HG03439 (cell line): ENCODE data around the gene KDM4C.

Experiments used
- ATAC-seq: cut with Tn5 transposase; IDR thresholded peaks from one replicate; pipeline ENCODE4 v1.9.1; 2021; ENCODE audit warnings: mild to moderate bottlenecking, moderate library complexity; ENCODE audit not compliant: unreplicated experiment

Gene KDM4C

GRCh38 chr9:7185612-7186011 is 427.8 kb downstream of the KDM4C start:
- no peak for ATAC-seq

DNA sequence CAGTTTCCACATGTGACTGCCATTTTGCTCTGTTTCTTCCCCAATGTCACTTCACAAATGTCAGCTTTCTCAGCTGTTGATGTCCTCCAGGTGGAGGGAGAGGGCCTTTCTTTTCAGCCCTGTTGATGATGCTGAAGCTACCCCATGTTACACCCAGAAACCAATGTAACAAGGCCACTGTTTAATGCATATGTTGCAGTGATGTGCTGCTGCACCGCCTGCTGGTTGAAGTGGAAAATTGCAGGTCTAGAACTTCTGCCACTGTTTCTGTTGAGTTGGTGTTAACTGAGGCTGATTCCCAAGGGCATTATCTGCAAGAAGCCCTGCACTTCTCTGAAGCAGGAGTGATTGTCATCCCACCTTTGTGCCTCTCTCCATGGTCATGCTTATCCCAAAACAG is 428.4 kb downstream of the KDM4C start:
- ATAC-seq, result no peak

DNA sequence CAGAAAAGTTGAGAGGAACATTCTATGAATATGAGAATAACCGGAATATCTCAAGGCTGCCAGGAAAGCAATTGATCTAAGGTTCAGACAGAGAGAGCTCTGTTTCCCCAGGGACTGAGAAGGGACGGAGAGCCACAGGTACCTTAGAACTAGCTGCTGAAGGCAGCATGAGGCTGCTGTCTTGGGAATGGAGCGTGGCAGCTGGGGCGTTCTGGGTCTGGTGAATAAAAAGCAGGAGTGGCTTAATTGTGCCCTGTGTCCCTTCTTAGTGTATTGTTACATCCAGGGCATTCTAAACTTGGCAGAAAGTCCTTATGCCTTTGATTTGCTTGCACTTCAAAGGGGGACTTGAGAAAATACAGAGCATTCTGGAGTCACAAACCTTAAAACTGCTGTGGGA is 434.5 kb downstream of the KDM4C start:
- no peak for ATAC-seq

GRCh38 chr9:7195526-7195925 is 437.8 kb downstream of the KDM4C start:
- no peak for ATAC-seq

DNA sequence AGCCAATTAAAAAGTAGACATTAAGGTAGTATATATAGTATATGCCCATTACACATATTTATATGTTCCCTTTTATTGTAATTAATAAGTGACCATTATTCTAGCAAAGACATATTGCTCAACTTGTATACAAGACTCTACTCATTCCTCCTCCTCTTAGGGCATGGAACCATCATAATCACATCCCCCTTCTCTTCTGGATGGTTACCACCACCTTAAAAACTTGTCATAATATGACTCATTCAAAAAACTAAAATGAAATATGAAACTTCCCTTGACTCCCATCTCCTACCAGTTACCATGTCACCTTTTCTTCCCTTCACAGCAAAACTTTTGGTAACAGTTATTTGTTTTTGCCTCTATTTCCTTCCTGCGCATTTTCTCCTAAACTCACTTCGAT is 438.7 kb downstream of the KDM4C start:
- no peak for ATAC-seq

GRCh38 chr9:7201196-7201595 is 443.4 kb downstream of the KDM4C start:
- no peak for ATAC-seq

GRCh38 chr9:7205806-7206205 is 448.0 kb downstream of the KDM4C start:
- no peak for ATAC-seq

DNA sequence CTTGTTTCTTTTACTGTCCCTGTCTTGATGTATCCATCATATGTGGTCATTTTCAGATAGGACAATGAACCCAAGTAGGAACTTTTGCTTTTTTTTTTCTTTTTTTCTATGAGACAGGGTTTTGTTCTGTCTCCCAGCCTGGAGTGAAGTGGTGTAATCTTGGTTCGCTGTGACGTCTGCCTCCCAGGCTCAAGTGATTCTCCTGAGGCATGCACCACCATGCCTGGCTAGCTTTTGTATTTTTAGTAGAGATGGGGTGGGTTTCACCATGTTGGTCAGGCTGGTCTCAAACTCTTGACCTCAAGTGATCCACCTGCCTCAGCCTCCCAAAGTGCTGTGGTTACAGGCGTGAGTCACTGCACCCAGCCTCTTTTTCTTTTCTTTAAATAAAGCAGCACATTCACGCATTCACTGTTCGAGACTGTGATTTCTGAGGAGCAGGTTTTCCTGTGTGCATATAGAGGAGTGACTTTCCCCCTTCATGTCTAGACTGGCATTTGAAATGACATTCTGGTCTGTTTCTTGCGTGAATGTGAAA is 448.5 kb downstream of the KDM4C start:
- ATAC-seq, result no peak

DNA sequence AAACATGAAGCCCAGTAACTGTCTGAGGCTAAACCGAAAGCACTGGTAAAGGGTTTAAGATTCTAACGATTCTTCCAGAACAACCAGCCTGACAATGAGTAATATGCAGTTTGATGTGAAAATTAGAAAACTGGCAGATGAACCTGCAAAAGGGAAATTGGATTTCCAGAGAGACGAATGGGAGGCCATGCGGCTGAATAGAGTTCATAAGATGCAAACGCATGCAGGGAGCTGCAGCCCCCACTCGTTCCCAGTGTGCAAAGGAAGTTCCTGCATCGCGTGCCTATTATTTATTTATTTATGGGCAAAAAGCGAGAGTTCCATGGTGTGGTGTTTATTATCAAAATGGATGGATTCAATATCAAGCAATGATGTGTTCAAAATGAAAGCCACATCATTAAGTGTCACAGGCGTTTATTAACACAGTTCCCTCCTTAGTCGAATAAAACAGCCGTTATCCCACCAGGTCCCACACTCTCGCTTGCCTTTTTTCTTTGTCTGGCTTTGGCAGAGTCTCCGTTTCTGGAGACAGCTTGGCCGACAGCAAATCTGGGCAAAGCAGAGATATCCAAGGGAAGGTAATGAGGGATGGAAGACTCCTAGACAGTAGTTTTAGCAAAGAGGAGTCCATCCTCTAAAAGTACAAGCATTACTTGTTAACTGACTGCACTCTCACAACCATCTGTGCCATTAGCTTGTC is 451.4 kb downstream of the KDM4C start:
- ATAC-seq, result no peak

DNA sequence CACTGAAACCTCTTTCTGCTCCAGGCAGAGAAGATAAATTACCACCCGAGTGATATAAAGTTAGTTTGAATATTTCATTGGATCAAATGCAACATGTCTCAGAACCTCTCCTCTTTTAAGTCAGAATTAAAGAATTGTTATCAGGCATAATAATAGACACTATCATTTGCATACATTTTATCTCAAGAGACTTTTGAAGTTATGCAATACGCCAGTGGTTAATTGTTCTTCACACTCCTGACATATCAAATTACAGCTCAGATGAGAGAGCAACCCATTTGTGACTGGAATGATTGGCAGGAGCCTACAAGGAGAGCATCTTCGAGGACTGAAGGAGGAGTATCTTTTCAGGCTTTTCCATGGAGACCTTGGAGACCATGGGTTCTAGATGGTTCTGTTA is 452.2 kb downstream of the KDM4C start:
- ATAC-seq, result no peak

GRCh38 chr9:7210854-7211637 is 453.3 kb downstream of the KDM4C start:
- ATAC-seq, result no peak

DNA sequence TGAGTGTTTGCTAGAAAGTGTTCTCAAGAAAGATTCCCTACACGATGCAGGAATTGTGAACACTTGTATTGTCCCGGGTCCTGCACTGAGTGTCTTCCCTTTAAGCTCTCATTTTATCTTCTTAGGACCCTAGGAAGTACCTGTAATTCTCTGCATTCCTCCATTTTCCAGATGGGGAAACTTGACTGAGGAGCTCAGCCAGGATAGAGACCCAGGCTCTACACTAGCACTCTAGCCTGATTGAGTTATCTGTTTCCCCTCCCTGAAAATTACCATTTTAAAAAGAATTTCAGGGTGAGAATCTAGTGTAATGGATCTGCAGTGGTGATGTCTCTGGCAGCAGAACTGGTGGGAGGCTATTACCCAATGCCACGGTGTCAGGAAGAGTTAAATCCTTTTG is 453.9 kb downstream of the KDM4C start:
- ATAC-seq, result no peak

DNA sequence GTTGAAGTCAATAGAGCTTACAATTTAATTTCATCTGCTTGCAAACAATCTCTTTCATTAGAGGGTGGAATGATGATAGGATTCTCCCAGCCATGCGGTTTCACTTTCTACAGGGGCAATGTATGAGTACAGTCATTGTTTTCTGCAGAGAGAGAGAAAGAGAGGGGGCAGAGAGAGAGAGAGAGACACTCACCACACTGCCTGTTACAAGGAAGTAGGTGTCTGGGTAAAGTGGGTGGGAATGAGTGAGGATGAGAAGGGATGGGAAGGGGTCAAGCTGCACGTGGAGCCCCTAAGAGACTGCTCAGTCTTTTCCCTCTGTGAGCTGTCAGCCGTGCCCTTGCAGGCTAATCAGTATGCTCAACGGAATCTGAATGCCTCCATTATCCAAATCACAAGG is 454.3 kb downstream of the KDM4C start:
- ATAC-seq, result no peak

DNA sequence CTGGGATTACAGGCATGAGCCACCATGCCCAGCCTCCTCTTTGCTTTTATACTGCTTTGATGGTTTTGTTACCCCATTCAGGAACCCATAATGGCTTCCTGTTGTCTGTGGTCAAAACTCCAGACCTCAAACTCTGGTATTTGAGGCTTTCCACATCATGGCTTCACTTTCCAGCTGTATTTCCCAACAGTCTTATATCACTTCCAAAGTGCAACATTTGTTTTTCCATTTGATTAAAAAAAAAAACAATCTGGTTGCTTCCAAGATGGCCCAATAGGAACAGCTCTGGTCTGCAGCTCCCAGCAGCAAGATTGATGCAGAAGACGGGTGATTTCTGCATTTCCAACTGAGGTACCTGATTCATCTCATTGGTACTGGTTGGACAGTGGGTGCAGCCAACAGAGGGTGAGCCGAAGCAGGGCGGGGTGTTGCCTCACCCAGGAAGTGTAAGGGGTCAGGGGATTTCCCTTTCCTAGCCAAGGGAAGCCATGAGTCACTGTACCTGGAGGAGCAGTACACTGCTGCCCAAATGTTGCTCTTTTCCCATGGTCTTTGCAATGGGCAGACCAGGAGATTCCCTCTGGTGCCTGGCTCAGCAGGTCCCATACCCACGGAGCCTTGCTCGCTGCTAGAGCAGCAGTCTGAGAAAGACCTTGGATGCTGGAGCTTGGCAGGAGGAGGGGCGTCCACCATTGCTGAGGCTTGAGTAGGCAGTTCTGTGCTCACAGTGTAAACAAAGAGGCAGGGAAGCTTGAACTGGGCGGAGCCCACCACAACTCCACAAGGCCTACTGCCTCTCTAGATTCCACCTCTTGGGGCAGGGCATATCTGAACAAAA is 458.4 kb downstream of the KDM4C start:
- ATAC-seq, result no peak

DNA sequence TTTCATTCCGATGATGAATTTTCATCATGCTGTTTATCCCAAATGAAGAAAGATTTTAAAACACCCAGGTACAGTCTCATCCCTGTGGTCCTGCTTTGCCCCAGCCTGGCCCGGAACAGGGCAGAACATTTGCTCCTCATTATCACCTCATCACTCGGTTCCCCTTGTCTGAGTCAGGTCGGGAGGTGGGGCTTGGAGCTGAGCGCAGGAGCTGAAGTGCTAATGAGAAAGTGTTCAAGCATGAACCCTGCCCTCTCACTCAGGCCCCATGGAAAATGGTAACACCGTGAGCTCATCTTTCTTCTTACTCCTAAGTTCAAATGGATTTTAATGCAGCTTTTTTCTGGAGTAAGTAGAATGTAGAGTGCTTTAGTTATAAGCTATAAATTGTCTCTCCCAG is 466.2 kb downstream of the KDM4C start:
- no peak for ATAC-seq
